ENCODE data around the gene LIN28A.

DNA sequence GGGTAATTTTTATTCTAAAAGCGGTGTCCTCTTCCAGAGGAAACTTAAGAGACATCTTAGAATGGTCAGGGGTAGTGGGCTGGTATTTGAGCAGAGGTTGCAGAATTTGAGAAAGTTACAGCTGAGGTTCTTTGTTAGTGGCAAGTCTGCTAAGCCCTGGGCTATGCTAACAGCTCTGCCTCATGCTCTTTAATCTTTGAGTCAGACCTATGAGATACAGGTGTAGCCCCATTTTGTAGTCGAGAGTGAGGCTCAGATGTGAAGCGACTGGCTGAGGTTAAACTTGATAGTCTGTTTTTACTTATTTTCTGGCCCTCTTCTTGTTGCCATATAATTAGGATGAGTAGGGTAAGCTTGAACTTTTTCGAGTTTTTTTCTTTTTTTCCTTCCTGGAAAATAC lies 66.3 kb downstream of the LIN28A start:
- TF ChIP-seq, protein P1, sequence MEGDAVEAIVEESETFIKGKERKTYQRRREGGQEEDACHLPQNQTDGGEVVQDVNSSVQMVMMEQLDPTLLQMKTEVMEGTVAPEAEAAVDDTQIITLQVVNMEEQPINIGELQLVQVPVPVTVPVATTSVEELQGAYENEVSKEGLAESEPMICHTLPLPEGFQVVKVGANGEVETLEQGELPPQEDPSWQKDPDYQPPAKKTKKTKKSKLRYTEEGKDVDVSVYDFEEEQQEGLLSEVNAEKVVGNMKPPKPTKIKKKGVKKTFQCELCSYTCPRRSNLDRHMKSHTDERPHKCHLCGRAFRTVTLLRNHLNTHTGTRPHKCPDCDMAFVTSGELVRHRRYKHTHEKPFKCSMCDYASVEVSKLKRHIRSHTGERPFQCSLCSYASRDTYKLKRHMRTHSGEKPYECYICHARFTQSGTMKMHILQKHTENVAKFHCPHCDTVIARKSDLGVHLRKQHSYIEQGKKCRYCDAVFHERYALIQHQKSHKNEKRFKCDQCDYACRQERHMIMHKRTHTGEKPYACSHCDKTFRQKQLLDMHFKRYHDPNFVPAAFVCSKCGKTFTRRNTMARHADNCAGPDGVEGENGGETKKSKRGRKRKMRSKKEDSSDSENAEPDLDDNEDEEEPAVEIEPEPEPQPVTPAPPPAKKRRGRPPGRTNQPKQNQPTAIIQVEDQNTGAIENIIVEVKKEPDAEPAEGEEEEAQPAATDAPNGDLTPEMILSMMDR (IDR thresholded peaks at IDR 0.05) = no peak
- no peak for TF ChIP-seq POLR2A (IDR thresholded peaks at IDR 0.05)
